ENCODE results near the gene MYO15A.
"Not testable (repeated sequence)": the region's sequence is repeated elsewhere in the genome, so short reads cannot be mapped to it uniquely, and the experiment has no call there.

MYO15A gene

GRCh38 chr17:18185832-18186626 is 77.5 kb downstream of the MYO15A start:
- DNase-seq: no peak

- no peak for DNase-seq
Observed at GRCh38 chr17:18186627-18186982, 78.0 kb downstream of the MYO15A start.

- no peak for DNase-seq
Observed at GRCh38 chr17:18187226-18187625, 78.7 kb downstream of the MYO15A start.

GRCh38 chr17:18187821-18188761 is 79.5 kb downstream of the MYO15A start:
- DNase-seq: no peak

GRCh38 chr17:18190628-18191235 is 82.2 kb downstream of the MYO15A start:
- no peak for DNase-seq

DNA sequence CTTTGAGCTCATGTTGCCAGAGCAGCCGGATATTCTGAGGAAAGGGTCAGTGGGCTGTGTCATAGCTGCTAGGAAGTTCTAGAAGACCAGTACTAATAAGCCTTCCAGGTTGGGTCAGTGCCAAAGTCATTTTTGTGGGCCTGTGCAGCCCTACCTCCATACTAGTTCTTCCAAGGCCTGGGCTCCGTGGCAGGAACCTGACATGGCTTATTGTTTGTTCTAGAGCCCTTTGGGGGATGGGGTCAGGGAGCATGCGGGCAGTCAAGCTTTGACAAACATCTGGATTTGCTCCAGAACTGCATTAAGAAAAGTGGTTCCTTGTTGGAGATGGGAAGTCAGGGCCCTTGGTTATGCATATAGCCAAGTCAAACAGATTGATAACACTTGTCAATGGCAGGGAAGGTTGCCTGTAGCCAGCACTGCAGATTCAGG is 82.7 kb downstream of the MYO15A start:
- DNase-seq: no peak

DNA sequence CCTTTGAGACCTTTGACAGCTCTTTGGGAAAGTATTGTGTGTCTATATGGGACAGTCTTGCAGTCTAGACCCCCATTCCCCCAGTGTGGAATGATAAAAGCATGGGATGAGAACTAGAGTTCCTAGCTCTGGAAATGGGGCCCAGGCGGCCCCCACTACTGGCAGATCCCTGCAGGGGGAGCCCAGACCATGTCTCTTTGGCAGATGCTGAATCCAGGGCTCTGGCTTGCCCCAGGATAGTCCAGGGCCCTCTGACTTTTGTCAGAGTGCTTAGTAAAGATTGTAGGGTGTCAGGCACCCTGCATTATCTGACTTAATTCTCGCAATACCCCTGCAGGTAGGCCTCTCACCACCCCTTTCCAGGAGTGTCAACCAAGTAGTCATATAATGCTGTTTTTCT is 83.4 kb downstream of the MYO15A start:
- no peak for DNase-seq

- DNase-seq: no peak
Observed at GRCh38 chr17:18194394-18194793, 85.8 kb downstream of the MYO15A start.

DNA sequence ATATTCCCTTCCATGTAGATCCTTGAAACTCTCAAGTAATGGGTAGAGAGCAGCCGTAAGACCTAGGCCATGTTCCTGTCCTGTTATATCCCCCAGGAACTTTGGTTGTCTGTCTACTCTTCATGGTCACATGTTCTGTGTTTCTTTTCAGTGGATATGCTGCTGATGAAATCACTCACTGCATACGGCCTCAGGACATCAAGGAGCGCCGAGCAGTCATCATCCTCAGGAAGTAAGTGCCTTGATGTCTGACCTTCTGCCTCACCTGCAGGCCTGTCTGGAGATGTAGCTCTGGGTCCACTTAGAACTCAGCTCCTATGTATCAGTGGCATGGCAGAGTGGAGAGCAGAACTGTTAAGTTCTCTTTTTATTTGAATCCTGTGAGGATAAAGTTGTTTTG is 86.2 kb downstream of the MYO15A start:
- DNase-seq: no peak

- DNase-seq: no peak
Observed at GRCh38 chr17:18195246-18195645, 86.7 kb downstream of the MYO15A start.

GRCh38 chr17:18197535-18198194 is 89.1 kb downstream of the MYO15A start:
- no peak for DNase-seq

- DNase-seq: no peak
Observed at GRCh38 chr17:18198530-18198929, 90.0 kb downstream of the MYO15A start.

DNA sequence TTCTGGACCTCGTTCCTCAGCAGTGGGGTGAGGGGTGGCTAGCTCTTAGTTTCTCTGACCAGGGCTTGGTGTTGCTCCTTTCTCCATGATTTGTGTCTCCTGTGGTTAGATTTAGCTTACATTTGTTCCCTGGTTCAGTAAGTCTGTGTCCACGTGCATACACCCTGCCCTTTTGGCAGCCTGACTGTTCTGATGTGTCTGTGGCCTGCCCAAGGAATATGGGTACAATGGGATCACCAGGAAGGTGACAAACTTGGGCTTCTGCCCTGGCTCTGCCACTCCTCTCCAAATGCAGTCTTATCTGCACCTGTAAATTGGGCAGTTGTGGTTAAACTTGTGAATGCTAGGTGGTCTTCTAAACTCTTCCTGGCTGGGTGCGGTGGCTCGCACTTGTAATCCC is 92.6 kb downstream of the MYO15A start:
- no peak for DNase-seq

DNA sequence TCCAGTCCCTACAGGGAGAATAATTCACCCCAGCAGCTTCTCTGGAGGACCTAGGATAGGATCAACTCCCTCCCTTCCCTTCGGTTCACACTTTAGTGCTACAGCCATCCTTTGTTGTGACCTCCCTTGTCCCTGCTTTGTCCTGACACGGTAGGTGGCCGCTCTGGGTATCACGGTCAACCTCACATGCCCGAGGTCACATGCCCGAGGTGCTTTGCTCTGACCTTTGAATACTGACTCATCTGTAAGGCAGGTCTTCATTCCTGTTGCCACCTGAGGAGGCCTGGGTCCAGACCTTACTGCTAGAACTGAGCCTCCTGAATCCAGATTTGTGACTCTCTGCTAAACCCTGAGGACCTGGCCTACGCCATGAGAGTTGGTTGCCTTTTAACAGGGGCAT is 94.8 kb downstream of the MYO15A start:
- no peak for DNase-seq

DNA sequence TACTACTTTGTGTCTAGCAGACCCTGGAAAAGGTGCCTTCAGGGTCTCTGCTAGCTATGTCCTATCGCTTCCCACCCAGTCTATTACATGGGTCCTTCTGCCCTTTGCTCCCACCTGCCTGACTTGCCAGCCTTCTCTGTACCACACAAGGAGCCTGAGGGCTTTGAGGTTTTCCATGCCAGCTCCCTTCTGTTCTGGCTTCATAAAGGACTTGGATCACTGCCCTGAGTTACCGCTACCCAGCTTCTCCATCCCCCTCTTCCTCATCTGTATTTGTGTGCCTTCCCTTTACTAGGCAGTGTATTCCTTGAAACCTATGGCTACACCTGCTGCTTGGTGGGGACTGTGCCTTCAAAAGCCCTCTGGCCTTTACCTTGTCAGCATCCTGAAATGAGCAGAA is 97.3 kb downstream of the MYO15A start:
- DNase-seq: no peak

DNA sequence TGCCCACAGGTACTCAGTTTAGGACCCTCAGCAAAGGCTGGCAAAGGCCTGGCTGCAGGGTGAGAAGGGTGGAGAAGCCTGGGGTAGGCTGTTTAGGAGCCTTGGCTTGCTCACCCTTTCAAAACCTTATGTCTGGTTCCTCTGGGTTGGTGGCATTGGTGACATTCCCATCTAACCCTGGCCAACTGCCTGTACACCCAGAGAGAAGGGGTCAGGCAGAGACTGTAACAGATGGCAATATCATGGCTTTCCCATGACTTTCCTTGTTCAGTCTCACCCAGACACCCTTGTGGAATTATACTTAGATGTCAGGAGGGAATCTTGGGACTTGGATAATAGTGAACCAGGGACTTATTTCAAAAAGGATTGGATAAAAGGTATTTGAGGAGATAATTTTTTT is 98.4 kb downstream of the MYO15A start:
- no peak for DNase-seq

DNA sequence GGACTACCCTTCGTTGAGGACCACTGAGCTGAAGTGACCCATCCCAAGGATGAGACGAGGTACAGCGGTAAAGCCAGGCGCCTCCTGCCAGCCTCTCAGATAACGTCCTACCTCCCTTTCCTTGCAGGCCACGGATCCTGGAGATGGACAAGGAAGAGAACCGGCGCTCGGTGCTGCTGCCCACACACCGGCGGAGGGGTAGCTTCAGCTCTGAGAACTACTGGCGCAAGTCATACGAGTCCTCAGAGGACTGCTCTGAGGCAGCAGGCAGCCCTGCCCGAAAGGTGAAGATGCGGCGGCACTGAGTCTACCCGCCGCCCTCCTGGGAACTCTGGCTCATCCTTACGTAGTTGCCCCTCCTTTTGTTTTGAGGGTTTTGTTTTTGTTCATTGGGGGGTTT is 99.5 kb downstream of the MYO15A start:
- no peak for DNase-seq

DNA sequence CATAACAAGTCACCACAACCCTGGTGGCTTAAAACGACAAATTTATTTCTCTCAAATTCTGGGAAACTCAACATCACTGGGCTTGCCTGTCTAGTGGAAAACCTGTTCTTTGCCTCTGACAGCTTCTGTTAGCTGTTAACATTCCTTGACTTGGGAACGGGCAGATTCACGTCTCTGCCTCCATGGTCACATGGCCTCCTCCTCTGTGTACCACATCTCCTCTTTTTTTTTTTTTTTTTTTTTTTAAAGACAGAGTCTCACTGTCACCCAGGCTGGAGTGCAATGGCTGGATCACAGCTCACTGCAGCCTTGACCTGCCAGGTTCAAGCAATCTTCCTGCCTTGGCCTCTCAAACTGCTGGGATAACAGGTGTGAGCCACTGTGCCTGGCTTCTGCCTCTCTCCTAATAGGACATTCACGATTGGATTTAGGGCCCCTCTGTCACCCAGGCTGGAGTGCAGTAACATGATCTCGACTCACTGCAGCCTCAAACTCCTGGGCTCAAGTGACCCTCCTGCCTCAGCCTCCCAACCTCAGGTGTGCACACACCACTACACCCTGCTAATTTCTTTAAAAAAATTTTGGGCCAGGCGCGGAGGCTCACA is 105.2 kb downstream of the MYO15A start:
- no peak for DNase-seq

- not testable (repeated sequence) for DNase-seq
Observed at GRCh38 chr17:18216906-18217305, 108.3 kb downstream of the MYO15A start.

GRCh38 chr17:18217412-18218015 is 109.0 kb downstream of the MYO15A start:
- peak; percentile 54 for DNase-seq

DNA sequence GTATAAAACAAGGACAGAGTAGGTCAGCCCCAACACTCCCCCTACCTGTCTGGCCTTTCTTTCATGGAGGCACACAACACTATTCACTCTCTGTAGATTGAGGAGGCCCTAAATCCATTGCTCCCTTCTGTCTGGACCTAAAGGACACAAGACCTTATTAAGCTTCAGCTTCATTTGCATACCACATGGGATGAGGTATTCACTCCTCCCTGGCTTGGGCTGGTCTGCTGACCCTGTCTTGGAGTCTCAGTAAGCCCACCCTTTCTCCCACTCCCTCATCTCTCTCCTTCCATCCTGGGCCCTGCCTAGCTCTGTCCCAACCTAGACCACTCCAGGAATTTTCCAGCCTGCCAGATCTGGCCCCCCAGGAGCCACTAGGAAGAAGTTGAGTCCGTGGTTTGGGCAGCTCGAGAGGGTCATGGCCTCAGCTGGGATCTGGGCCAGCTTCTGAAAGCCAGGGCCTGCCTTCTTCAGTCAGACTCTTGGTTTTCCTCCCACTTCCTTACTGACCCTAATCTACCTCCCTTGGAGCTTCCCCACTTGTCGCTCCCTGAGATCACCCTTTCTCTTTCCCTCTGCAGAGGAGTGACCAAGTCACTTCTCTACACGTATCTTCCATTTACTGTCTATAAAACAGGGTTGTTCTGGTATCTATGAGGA is 110.3 kb downstream of the MYO15A start:
- DNase-seq: no peak

DNA sequence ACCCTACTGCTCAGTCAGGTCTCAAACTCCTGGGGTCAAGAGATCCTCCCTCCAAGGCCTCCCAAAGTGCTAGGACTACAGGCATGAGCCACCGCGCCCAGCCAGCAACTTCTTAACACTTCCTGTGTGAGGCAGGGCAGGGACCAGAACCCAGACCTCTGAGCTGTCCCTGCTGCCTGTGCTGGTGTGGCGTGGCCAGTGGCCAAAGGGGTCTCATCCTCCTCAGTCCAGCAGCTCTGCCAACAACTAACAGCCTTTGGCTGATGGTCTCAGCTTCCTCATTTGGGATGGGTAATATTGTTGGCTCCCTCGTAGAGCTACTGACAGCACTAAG is 115.5 kb downstream of the MYO15A start:
- DNase-seq: no peak
